ENCODE measurements around the gene UBE2V1. TPM values are rescaled to one million over a fixed set of nuclear protein-coding genes. Genes with fewer than 3 reads are reported as not detected.
A peak's percentile ranks its signal among the peaks of the same experiment; 100 is the strongest.

The UBE2V1 gene
- total and polyA plus RNA-seq, 2 donors (not counting 3 experiments of a cell fraction or from before 2014, with no cell fraction given), result 145 to 156 TPM

DNA sequence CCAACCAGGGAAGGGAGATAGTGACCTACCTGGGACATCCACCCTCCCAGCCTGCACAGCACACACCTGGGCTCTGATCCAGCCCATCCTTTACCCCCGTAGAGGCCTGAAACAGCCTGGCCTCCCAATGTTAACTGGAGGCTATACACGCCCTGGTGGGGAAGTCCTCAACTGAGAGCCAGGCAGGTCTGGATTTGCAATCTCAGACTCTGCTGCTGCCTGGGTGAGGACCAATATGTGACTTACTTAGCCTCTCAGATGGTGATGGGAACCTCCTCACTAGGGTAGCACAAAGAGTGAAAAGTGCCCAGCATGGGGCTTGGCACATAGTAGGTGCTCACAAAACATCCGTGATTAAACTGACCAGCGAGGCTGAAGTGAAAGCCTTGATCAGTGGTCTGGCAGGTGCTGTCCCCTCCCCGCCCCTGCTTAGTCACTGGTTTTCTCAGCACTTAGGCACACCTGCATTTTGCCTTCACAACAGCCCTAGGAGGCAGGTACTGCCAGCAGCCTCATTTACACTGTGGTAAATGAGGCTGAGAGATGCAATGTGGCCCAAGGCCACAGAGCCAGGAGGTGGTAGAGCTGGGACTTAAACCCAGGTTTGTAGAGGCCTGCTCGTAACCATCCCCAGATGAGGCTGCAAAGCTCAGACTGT is 28.2 kb upstream of the UBE2V1 start:
- H3K9ac ChIP-seq (replicated peaks; ENCODE audit: extremely low read depth, insufficient read depth, low read length), result no peak overlapping the region
- FAIRE-seq, result no peak
- no peaks in the 10 kb centered on the region for H3K9me1 ChIP-seq (replicated peaks; ENCODE audit: control insufficient read depth, extremely low read depth, insufficient read depth, low read length)
- H3K27me3 ChIP-seq (ENCODE audit: control insufficient read depth in 2 of 2, insufficient read depth in 2 of 2, low read length in 2 of 2), result no peaks in the 10 kb centered on the region
- no peak overlapping the region for H3K4me2 ChIP-seq (ENCODE audit: insufficient read depth, low read length)
- no TSS peak for BruUV-seq (replicated peaks)
- H3K9me3 ChIP-seq (replicated peaks; ENCODE audit: control insufficient read depth, insufficient read depth, low read length), result no peaks in the 10 kb centered on the region
- intact Hi-C loops (cut with micrococcal nuclease) (loop anchor here (1.0 kb wide), 1 partner anchor 28 kb away; no protein-coding TSS in a partner anchor), dilution Hi-C loops (cut with MboI; ENCODE audit: extremely low pct_ligation_motif_present, low sequenced_read_pairs) (no loop called here)
- no peak for DNase-seq (ENCODE audit: low read depth, low spot score)
- H3K4me3 ChIP-seq (replicated peaks in 1 of 3; ENCODE audit: insufficient read depth in 1 of 3, low read depth in 1 of 3, low read length in 3 of 3), result no peak overlapping the region
- peak overlapping the region; percentile 82 for H3K27ac ChIP-seq (ENCODE audit: insufficient read depth, low read depth, low read length)
- ChIA-PET CTCF (interaction anchor here (1.3 to 2.2 kb wide), 8 partner anchors 11 to 162 kb away, joined by 5 to 10 read pairs (median 9); no protein-coding TSS in a partner anchor), POLR2A (interaction anchor here (0.9 to 1.1 kb wide), 2 partner anchors 10 to 25 kb away, joined by 3 to 4 read pairs; no protein-coding TSS in a partner anchor)
- peaks cover 55% of the 10 kb centered on the region for H3K4me1 ChIP-seq (ENCODE audit: control insufficient read depth, extremely low read depth, insufficient read depth, low read length)
- H3K36me3 ChIP-seq (ENCODE audit: control insufficient read depth in 2 of 2, extremely low read depth in 1 of 2, insufficient read depth in 2 of 2, low read length in 2 of 2), result peaks cover 26 to 28% of the 10 kb centered on the region in 2 experiments
- H3K79me2 ChIP-seq (ENCODE audit: control insufficient read depth, insufficient read depth, low read length), result peaks cover 88% of the 10 kb centered on the region
- H4K20me1 ChIP-seq (replicated peaks; ENCODE audit: control insufficient read depth, extremely low read depth, insufficient read depth, low read length), result no peaks in the 10 kb centered on the region
- TF ChIP-seq GATA2 (IDR thresholded peaks at IDR 0.05; ENCODE audit: insufficient read depth, insufficient read length, low read depth, low read length) (no peak), FOS (IDR thresholded peaks at IDR 0.05; ENCODE audit: borderline replicate concordance, insufficient read depth, low read length) (no peak), POLR2AphosphoS5 (IDR thresholded peaks at IDR 0.05; ENCODE audit: insufficient read depth, low read depth, low read length) (no peak)
- TF ChIP-seq, protein P1, sequence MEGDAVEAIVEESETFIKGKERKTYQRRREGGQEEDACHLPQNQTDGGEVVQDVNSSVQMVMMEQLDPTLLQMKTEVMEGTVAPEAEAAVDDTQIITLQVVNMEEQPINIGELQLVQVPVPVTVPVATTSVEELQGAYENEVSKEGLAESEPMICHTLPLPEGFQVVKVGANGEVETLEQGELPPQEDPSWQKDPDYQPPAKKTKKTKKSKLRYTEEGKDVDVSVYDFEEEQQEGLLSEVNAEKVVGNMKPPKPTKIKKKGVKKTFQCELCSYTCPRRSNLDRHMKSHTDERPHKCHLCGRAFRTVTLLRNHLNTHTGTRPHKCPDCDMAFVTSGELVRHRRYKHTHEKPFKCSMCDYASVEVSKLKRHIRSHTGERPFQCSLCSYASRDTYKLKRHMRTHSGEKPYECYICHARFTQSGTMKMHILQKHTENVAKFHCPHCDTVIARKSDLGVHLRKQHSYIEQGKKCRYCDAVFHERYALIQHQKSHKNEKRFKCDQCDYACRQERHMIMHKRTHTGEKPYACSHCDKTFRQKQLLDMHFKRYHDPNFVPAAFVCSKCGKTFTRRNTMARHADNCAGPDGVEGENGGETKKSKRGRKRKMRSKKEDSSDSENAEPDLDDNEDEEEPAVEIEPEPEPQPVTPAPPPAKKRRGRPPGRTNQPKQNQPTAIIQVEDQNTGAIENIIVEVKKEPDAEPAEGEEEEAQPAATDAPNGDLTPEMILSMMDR (IDR thresholded peaks at IDR 0.05; ENCODE audit: extremely low read depth in 1 of 2, insufficient read depth in 1 of 2, low read depth in 1 of 2, low read length in 2 of 2), result no peak
- no peak overlapping the region for H2AFZ ChIP-seq (ENCODE audit: low read depth, low read length)

Measured in endothelial cell of umbilical vein (primary cell).